GM23338 (cell line): ENCODE measurements around the gene LAMC3.

Experiments
- CTCF ChIP-seq, 2 experiments: fragments of 200-600 bp in 1 of 2; sonication (generic) in 1 of 2; conservative IDR thresholded peaks; 2 replicates each; pipeline versions ENCODE4 v1.5.1 to v1.6.1; 2016 to 2017; ENCODE audit warnings: antibody characterized with exemption in 2 of 2, low read depth in 2 of 2, mild to moderate bottlenecking in 2 of 2, moderate library complexity in 1 of 2
- EZH2 ChIP-seq: fragments of 200-600 bp; sonication (generic); IDR thresholded peaks from one replicate; pipeline ENCODE4 v1.8.0; 2017; ENCODE audit warnings: antibody characterized with exemption, mild to moderate bottlenecking, low read depth; ENCODE audit not compliant: unreplicated experiment
- EZH2phosphoT487 ChIP-seq: fragments of 200-600 bp; sonication (generic); IDR thresholded peaks from one replicate; pipeline ENCODE4 v1.8.1; 2018; ENCODE audit warnings: antibody characterized with exemption; ENCODE audit not compliant: unreplicated experiment
- JUNB ChIP-seq: IDR thresholded peaks from one replicate; pipeline ENCODE4 v1.6.1; 2016; ENCODE audit warnings: antibody characterized with exemption; ENCODE audit not compliant: unreplicated experiment
- POLR2AphosphoS5 ChIP-seq: IDR thresholded peaks from 2 replicates; pipeline ENCODE4 v1.6.1; 2016; ENCODE audit warnings: antibody characterized with exemption, low read depth
- REST ChIP-seq: IDR thresholded peaks from one replicate; pipeline ENCODE4 v1.6.1; 2018; ENCODE audit warnings: antibody characterized with exemption; ENCODE audit not compliant: unreplicated experiment

GRCh38 chr9:130963337-130963908 is 45.6 kb upstream of the LAMC3 start:
- TF ChIP-seq REST (no peak), CTCF (conservative IDR thresholded peaks at IDR 0.05; ENCODE audit: low read depth in 2 of 2) (no peak), EZH2phosphoT487 (no peak), JUNB (no peak), EZH2 (no peak), POLR2AphosphoS5 (no peak)
